GM18511 (cell line): ENCODE results near the gene LGI4.
"Not testable (repeated sequence)": the region's sequence is repeated elsewhere in the genome, so short reads cannot be mapped to it uniquely, and the experiment has no call there.

Experiments used
- ATAC-seq: cut with Tn5 transposase; IDR thresholded peaks from one replicate; pipeline ENCODE4 v1.9.1; 2021; ENCODE audit warnings: mild to moderate bottlenecking, moderate library complexity; ENCODE audit not compliant: unreplicated experiment

Gene LGI4

DNA sequence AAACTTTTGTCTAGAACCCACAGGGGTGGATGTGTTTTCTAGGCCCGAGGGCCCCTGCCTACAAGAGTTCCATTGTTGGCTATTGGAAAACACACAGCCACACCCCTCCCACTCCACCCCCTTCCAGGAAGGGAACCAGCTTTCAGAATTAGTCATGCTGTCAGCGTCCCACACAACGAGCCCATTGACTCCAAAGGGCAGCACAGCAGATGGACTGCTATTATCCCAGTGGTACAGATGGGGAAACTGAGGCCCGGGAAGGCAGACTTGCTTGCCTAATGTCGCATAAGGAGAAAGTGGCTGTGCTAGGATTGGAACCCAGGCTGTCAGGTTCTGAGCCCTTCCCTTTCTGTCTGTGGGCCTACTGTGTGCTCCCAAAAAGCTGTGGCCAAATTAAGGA is 27.3 kb downstream of the LGI4 start:
- ATAC-seq: no peak

DNA sequence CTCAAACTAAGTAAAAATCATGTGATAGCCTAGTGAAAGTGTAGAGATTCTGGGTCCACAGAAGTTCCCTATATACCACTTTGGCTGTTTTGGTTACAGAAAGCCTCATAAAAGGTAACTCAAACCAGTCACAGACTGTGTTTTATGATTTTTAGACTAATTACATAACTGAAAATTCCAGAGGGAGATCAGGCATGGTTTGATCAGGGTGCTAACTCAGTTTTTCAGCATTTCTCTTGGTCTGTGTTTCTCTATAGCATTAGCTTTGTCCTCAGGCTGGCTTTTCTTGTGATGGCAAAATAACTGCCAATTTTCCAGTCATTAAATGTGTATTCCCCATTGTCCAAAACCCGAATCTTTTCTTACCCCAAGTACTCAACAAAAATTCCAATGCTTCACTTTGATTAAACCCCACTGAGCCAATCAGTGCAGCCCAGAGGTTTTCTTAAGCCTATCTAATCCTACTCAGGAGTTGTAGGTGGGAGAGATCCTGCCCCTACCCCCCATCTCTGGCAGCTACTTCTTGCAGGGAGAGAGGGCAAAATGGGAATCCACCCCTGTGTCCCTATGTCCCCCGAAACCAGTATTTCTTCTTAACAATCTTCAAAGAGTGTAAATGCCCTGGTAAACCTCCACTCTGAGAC is 27.8 kb downstream of the LGI4 start:
- ATAC-seq: no peak

DNA sequence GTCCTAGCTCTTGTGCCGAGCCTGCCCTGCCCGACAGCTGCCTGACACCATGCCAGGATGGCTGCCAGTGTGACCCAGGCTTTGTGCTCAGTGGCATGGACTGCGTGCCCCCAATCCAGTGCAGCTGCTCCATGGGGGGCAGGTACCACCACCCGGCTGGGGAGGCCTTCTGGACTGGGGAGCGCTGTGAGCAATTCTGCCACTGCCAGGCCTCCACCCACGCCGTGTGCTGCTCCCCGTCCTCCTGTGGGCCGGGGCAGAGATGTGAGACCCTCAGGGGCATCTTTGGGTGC is 28.6 kb downstream of the LGI4 start:
- ATAC-seq: no peak

DNA sequence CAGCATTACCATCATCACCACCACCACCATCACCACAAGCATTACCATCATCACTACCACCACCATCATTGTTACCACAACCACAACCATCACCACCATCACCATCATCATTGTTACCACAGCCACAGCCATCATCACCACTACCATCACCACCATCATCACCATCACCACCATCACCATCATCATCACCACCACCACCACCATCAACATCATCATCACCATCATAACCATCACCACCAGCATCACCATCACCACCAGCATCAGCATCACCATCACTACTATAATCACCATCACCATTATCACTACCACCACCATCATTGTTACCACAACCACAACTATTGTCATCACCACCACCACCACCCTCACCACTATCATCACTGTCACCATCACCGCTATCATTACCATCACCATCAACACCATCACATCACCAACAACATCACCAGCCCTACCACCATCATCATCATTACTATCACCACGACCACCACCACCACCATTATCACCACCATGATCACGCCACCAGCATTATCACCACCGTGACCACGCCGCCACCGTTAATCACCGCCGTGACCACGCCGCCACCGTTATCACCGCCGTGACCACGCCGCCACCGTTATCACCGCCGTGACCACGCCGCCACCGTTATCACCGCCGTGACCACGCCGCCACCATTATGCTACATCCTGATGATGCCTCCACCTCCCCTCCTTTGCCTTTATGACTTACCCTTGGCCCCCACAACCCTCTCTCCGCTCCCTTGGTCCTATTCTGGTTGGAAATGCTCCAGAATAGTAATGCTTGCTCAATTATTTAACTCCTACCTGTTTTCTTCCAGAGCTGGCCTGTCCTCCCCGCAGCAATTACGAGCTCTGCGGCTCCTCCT is 29.2 kb downstream of the LGI4 start:
- no peak for ATAC-seq

DNA sequence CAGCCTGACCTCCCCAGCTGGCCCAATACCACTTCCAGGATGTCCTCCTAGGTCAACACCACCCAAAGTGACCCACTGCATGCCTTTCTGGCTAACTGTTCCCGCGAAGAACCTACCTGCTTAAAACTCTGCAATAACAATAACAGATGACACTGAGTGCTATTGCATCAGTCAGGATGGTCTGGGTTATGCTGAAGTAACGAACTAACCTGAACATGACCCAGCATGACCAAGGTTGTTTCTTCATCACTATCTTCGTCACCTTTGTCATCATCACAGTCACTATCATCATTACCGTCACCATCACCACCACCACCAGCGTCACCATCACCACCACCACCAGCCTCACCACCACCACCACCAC is 29.8 kb downstream of the LGI4 start:
- ATAC-seq: no peak

DNA sequence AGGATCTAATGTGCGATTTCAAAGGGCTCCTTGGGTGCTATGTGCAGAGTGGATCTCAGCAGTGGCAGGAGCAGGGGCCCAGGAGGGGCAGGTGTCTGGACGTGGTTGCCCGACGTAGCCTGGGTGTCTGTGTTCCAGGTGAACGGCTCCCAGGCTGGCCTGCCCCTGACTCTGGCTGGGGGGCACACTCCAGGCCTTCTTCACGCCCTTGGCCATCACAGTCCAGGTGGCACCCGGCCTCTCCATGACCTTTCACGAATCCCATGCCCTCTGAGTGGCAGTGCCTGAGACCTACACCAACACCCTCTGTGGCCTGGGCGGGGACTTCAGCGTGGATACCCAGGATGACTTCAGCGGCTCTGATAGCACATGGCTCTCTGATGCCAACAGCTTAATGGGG is 30.5 kb downstream of the LGI4 start:
- no peak for ATAC-seq

DNA sequence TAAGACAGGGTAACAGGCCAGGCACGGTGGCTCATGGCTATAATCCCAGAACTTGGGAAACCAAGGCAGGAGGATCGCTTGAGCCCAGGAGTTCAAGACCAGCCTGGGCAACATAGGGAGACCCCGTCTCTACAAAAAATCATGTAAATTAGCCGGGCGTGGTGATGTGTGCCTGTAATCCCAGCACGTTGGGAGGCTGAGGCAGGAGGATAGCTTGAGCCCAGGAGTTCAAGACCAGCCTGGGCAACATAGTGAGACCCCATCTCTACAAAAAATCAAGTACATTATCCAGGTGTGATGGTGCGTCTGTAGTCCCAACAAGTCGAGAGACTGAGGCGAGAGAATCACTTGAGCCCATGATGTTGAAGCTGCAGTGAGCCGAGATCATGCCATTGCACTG is 31.2 kb downstream of the LGI4 start:
- ATAC-seq: not testable (repeated sequence)

DNA sequence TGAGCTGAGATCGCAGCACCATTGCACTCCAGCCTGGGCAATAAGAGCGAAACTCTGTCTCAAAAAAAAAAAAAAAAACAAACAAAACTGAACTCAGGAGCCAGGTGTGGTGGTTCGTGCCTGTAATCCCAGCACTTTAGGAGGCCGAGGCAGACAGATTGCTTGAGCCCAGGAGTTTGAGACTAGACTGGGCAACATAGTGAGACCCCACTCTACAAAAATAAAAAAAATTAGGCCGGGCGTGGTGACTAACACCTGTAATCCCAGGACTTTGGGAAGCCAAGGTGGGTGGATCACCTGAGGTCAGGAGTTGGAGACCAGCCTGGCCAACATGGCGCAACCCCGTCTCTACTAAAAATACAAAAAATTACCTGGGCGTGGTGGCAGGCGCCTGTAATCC is 32.9 kb downstream of the LGI4 start:
- not testable (repeated sequence) for ATAC-seq

DNA sequence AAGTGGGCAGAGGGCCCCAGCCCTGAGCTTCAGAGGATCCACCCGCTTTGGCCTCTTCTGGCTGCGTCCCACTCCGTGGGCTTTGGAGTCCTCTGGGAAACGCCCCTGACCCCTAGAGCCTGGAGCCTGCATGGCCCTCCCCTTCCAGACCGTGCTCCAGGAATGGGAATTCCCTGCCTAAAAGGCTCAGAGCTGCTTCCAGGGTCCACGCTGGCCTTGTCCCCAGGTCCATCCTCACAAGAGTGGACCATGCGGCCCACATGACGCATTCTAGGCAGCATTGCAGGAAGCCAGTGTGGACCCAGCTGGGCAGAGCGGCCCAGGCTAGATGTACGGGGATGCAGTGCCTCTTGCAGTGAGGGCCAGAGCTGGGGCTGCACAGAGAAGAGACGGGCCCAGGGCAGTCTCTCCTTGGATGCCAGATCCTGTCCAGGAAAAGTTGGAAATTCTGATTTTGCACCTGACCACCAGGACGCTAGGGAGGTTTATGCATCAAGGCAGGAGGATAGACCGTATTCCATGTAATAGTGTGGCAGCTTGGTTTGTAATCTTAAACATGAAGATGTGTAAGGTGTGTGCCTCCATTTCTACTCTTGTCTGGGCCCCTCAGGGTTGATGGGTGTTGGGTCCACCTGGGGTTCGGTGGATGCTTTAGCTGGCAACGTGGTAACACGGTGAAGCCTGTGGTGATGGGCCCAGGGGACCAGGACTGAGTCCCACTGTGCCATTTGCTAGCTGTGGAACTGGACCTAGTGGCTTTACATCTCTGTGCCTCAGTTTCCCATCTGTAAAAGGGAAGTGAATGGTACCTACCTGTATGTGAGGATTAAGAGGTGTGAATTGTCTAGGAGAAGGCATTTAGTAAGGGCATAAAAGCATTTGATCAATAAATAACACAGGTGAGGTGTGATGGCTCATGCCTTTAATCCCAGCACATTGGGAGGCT is 34.0 kb downstream of the LGI4 start:
- ATAC-seq: no peak

DNA sequence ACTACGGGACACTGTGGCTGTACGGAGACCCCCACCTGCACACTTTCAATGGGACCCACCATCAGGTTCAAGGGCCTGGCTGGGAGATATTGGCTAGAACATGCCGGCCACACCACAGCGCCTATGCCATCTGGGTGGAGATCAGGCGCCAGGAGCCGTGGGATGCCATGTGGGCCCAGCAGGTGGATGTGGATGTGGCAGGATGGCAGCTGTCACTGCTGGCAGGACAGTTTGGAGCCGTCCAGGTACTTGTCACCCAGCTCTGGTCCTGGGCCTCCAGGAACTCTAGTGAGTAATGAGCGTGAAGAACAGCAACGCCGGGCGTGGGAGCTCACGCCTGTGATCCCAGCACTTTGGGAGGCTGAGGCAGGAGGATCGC is 35.0 kb downstream of the LGI4 start:
- no peak for ATAC-seq

DNA sequence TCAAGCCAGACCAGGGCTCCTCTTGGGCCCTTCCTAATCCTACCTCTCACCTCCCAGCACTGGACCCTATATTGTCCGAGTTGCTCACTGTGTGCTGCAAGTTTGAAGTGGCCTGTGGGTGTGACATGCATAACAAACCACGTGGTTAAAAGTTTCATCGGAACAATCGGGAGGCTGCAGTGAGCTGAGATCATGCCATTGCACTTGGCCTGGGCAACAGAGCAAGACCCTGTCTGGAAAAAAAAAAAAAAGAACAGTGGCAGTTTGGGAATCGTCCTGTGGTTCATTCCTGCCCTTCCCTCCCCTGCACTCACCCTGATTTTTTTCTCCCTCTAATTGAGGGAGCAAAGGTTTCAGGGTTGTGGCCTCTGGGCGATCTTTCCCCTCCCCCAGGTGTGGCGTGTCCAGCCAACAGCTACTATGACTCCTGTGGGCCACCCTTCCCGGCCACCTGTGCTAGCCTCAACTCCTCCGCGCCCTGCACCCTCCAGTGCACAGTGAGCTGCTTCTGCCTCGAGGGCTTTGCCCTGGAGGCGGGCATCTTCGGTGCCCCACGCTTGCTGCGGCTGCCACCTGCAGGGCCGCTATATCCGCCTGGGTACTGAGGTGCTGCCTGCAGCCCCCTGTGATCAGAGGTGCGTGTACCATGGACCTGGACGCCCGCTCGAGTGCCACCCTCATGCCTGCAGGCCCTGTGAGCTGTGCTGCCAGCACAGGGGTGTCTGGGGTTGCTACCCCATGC is 35.5 kb downstream of the LGI4 start:
- no peak for ATAC-seq

DNA sequence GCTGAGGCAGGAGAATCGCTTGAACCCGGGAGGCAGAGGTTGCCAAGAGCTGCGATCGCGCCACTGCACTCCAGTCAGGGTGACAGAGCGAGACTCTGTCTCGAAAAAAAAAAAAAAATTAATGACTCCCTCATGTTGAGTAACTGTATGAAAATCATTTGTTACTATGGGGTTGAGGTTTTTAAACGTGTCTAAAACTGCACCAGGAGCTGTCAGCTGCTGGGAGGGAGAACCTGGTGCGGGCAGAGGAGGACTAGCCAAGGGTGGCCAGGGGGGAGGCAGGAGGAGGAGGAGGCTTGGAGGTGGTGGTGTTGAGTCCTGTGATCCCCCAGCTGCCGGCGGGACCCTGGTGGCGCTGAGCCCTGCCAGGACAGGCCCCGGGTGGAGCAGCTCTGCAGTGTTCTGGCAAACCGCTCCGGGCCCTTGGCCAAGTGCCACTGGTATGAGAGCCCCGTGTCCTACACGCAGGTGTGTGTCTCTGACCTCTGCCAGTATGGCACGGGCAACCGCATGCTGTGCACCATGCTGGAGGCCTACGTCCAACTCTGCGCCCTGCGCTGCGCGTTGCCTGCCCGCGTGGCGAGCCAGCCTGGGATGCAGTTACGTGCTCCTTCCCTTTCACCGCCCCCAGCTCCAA is 36.3 kb downstream of the LGI4 start:
- no peak for ATAC-seq

DNA sequence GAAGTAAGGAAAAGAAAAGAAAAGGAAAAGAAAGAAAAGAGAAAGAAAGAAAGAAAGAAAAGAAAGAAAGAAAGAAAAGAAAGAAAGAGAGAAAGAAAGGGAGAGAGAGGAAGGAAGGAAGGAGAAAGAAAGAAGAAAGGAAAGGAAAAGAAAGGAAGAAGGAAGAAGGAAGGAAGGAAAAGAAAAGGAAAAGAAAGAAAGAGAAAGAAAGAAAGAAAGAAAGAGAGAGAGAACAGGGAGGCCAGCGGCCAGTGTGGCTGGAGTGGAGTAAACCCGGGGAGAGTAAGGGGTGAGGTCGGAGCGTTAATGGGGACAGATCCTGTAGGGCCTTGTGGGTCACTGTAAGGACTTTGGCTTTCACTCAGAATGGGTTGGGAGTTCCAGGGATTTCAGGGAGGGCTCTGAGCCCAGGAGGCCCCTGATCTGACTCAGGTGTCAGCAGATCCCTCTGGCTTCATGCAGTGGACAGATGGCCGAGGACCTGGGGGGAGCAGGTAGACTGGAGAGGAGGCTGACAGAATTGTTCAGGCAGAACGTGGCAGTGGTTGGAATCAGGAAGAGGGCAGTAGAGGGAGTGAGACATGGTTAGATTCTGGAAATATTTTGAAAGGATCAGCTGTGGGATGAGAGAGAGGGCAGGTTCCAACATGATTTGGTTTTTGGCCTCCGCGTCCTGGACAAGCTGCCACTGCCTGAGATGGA is 39.0 kb downstream of the LGI4 start:
- ATAC-seq: no peak

DNA sequence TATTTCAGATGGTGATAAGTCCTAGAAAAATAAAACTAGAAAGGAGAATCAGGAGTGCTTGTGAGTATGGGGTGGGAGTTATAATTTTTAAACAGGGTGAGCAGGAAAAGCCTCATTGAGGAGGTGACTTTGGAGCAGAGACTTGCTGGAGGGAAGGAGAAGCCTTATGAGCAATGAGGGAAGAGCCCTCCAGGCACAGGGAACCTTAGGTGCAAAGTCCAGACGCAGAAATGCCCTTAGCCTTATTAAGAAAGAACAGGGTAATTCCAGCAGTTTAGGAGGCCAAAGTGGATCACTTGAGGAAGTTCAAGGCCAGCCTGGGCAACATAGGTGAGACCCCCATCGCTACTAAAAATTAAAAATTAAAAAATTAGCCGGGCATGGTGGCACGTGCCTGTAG is 40.2 kb downstream of the LGI4 start:
- ATAC-seq: no peak

DNA sequence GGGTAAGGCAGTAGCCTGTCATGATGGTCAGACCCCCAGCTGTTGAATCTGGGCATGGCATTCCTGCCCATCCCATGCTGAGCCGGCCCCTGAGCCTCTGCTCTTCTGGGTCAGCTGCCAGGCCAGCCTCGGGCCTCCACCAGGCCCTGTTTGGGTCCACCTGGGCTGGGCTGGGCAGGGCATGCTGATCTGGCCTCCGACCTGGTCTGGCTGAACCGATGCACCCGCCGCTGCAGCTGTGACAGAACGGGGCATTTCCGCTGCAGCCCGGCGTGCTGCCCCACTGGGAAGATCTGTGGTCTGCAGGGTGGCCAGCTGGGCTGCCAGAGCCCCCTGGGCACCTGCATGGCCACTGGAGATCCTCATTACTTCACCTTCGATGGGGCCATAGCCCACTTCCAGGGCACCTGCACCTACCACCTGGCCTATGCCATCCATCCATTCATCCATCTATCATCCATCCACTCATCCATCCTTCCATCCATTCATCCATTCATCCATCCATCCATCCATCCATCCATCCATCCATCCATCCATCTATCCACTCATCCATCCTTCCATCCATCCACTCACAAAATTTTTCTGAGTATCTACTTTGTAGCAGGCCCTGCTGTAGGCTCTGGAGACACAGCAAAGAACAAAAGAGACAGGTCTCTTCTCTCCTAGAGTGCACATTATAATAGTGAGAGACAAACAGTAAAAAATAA is 40.8 kb downstream of the LGI4 start:
- no peak for ATAC-seq

DNA sequence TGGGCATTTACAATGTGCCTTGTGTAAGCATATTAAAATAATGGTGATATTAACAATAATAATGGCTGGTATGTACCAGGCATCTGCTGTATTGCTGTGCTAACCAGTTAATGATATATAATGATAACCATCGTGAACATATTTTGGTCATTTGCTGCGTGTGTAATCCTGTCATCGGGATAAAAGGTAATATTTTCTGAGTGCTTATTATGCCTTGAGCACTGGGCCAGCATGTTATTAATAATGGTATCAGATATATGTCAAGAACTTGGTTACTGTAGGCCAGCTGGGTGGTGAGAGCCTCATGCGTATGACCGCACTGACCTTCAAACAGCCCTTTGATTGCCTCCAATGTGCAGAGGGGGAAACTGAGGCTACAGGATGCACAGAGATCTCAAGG is 41.4 kb downstream of the LGI4 start:
- no peak for ATAC-seq

DNA sequence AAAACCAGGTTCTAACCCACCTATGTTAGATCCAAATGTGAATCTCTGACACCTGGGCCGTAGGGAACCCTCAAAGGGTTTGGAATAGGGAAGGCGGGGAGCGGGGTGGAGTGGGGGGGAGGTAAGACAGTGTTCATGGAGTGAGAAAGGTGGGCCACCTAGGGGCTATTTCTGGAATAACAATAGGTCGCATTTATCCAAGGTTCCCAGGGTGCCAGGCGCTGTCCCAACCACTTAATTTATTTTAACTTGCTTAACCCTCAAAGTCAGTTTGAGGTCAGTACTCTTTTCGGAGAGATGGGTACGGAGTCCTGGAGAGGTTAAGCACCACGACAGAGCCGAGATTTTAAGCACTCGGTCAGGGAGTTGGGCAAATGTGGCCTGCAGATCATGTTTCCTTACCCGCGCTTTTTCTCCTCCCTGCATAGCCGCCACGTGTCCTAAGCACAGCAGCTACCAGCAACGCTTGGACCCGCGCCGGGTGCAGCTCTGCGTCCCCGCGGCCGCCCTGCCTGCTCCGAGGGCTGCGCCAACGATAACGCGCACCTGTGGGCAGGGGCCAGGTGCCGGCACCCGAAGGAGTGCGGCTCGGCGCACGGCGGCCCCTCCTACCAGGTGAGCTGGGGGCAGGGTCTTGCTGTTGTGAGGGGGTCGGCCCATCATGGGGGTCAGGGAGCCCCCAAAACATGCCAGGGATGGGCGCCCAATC is 44.2 kb downstream of the LGI4 start:
- no peak for ATAC-seq

DNA sequence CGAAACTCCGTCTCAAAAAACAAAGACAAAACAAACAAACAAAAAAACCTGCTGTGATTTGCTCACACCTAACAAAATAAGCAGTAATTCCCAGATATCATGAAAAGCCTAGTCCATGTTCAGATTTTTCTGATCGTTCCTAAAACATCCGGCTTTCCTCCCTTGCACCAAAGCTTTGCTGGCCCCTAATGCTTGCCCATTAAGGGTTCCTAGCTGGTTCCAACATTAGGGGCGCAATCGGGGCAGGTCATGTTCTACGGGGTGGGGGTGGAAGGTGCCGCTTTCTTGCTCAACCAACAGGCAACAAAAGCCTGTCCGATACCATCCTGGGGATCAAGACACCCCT is 44.7 kb downstream of the LGI4 start:
- ATAC-seq: no peak

DNA sequence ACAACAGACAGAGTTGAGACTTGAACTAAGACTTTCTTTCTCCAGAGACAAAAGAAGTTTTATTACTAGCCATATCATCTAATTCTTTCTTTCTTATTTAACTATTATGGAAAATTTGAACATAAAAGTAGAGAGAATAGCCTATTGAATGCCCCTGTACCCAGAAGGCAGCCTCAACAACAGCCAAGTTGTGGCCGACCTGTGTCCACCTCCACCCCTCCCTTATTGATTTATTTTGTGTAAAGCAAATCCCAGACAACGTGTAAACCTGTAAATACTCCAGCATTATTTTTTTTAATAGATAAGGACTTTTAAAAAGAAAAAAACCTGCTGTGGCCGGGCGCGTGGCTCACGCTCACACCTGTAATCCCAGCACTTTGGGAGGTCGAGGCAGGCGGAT is 45.3 kb downstream of the LGI4 start:
- no peak for ATAC-seq
